DMS79 (cell line): Measurements from ENCODE around the gene USP11.

Experiments used
- DNase-seq: peaks from one replicate; lab custom pipeline; 2025; lab: John Stamatoyannopoulos, UW

USP11 gene

GRCh38 chrX:47224896-47225290, 7.9 kb upstream of the USP11 start:
- DNase-seq, result no peak

DNA sequence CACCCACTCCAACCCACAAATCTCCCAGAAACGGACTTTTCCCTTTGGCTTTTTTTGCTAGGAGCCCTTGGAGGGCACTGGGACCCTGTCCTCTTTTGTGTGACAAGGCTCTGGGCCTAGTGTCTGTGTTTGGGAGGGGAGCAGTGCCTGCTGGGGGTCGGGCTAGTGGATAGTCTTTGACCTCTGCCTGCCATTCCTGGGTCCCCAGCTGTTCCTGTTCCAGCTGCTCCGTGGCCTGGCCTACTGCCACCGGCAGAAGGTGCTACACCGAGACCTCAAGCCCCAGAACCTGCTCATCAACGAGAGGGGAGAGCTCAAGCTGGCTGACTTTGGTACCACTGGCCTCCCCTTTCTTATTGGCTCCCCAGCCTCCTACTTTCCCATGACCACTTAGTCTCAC, 6.7 kb upstream of the USP11 start:
- DNase-seq, result no peak

- no peak for DNase-seq
Measured at GRCh38 chrX:47226531-47227333, 6.1 kb upstream of the USP11 start.

- no peak for DNase-seq
Measured at GRCh38 chrX:47227334-47227583, 5.5 kb upstream of the USP11 start.

GRCh38 chrX:47228550-47229270, 4.1 kb upstream of the USP11 start:
- DNase-seq, result no peak

- DNase-seq, result no peak
Measured at GRCh38 chrX:47229427-47229826, 3.4 kb upstream of the USP11 start.

GRCh38 chrX:47230136-47230868, 2.5 kb upstream of the USP11 start:
- DNase-seq, result no peak

DNA sequence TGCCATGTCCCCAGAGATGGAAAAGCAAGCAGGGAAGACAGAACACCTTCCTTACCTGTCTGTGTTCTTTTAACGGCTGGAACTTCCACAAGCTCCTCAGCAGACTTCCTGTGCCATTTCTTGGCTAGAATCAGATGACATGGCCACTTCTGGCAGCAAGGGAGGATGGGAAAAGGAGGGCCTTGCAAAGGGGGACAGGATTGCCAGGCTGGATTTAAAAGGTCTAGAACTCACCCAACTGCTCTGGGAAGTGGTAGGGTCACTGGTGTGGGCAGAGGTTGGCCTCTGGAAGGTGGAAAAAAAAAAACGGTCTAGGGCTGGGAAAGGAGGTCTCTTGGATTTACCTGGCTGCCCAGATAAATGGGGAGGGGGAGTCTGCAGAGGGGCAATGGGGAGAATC, 1.6 kb upstream of the USP11 start:
- no peak for DNase-seq

GRCh38 chrX:47232197-47232802, 509 bp upstream of the USP11 start:
- DNase-seq, result no peak

GRCh38 chrX:47233333-47234113, 714 bp downstream of the USP11 start:
- DNase-seq, result peak; percentile 85

DNA sequence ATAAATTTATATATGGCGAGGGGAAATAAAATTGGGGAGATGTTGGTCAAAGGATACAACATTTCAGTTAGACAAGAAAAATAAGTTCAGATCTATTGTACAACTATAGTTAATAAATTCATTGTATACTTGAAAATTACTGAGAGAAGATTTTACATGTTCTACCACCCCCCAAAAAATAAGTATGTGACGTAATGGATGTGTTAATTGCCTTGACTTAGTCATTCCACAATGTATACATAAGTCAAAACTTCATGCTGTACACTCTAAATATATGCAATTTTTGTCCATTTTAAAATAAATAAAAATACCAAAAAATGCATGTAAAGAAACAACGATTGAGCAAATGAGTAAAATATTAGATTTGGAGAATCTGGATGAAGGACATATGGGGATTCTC, 1.8 kb downstream of the USP11 start:
- DNase-seq, result no peak

GRCh38 chrX:47235691-47236103, 2.9 kb downstream of the USP11 start:
- no peak for DNase-seq

DNA sequence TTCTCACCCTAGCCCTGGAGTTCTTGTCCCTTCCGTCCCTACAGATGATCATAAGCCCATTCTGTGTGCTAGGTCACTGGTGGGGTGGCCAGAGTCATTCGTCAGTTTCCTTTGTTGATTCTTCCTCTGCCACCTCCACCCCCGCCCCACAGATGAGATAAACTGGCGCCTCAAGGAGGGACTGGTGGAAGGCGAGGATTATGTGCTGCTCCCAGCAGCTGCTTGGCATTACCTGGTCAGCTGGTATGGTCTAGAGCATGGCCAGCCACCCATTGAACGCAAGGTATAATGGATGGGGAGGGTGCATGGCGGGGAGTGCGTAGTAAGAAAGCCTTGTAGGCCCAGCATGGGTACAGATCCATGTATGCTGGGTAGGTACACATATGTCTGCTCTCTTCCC, 6.4 kb downstream of the USP11 start:
- DNase-seq, result no peak

GRCh38 chrX:47239898-47240545, 7.2 kb downstream of the USP11 start:
- no peak for DNase-seq

DNA sequence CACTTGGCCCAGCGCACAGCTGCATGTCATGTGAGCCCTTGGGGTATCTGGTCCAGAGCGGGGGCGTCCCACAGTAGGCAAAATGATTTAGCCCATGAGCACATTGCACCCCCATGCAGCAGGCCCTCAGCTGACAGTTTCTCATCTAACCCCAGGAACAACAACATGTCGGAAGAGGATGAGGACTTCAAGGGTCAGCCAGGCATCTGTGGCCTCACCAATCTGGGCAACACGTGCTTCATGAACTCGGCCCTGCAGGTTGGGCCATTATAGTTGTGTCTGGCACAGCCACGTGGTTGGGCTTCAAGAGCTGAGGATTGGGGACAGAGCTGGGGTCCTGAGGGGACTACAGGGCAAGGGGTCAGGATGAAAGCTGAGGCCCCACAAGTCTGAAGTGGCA, 7.8 kb downstream of the USP11 start:
- DNase-seq, result no peak

DNA sequence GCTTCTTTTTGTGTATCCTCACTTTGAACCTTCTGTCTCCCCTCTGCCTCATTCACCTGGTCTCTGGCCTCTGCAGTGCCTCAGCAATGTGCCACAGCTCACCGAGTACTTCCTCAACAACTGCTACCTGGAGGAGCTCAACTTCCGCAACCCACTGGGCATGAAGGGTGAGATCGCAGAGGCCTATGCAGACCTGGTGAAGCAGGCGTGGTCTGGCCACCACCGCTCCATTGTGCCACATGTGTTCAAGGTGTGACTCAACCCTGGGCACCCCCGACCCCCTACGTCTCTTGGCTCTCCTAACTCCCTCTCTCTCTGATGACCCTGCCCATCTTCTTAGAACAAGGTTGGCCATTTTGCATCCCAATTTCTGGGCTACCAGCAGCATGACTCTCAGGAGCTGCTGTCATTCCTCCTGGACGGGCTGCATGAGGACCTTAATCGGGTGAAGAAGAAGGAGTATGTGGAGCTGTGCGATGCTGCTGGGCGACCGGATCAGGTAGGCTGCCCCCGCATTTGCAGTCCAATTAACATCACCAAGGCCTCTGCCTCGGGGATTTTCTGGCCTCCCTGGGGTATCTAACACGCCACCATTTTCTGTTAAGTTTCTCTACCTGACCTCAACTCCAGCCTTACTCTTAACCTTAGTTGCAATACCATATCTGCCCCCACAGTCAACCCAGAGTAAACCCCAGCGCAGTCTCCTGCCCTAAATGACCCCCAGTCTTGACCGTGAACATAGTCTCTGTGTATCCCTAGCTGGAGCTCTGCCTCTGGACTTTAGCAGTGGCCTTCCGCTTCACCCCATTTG, 8.6 kb downstream of the USP11 start:
- no peak for DNase-seq

- DNase-seq, result no peak
Measured at GRCh38 chrX:47242321-47242720, 9.5 kb downstream of the USP11 start.

DNA sequence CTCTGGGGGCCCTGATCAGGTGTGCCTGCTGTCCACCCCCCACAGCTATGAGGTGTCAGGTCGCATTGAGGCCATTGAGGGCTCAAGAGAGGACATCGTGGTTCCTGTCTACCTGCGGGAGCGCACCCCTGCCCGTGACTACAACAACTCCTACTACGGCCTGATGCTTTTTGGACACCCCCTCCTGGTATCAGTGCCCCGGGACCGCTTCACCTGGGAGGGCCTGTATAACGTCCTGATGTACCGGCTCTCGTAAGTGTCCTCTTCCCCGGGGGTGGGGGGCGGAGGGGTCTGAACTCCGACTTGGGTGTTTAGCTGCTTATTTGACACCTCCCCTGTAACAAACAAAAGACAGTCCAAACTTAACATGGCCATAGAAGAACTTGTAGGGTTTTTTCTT, 10.5 kb downstream of the USP11 start:
- no peak for DNase-seq

GRCh38 chrX:47244676-47245075, 11.9 kb downstream of the USP11 start:
- no peak for DNase-seq

GRCh38 chrX:47245156-47245555, 12.3 kb downstream of the USP11 start:
- DNase-seq, result no peak
